ENCODE measurements around the gene PAIP1.
"Not testable (repeated sequence)": the region's sequence is repeated elsewhere in the genome, so short reads cannot be mapped to it uniquely, and the experiment has no call there.

Gene PAIP1

GRCh38 chr5:43556857-43557542 lies at the start of gene PAIP1:
Gene PAIP1 (minus strand): TSS chr5:43557077. CDS start chr5:43556846, 231 bp downstream.
- H3K27me3 ChIP-seq (ENCODE audit: control insufficient read depth in 2 of 2, insufficient read depth in 2 of 2, low read length in 2 of 2), result no peaks in the 10 kb centered on the region
- no peaks in the 10 kb centered on the region for H3K9me3 ChIP-seq (ENCODE audit: control insufficient read depth in 2 of 2, low read length in 2 of 2)
- H3K9ac ChIP-seq (ENCODE audit: low read depth in 1 of 2, low read length in 2 of 2), result peak within 1 kb of the TSS; percentile 82 to 87
- peak within 1 kb of the TSS; percentile 91 to 94 for H3K27ac ChIP-seq (ENCODE audit: low read depth in 2 of 2, low read length in 2 of 2)
- H3K4me1 ChIP-seq (ENCODE audit: control insufficient read depth in 2 of 2, insufficient read depth in 2 of 2, low read length in 2 of 2), result peaks cover 10 to 17% of the 10 kb centered on the region in 2 donors
- H3K36me3 ChIP-seq (ENCODE audit: control insufficient read depth in 2 of 2, insufficient read depth in 2 of 2, low read length in 2 of 2), result peaks cover 0 to 8% of the 10 kb centered on the region in 2 donors
- peak within 1 kb of the TSS; percentile 79 to 92 for H3K4me3 ChIP-seq (ENCODE audit: low read length in 2 of 2)

- Histone ChIP-seq H3K9me3 (ENCODE audit: control insufficient read depth in 2 of 2, low read length in 2 of 2) (no peaks in the 10 kb centered on the region), H3K4me3 (ENCODE audit: low read length in 2 of 2) (no peak overlapping the region), H3K4me1 (ENCODE audit: control insufficient read depth in 2 of 2, insufficient read depth in 2 of 2, low read length in 2 of 2) (peaks cover 7 to 16% of the 10 kb centered on the region in 2 donors), H3K27ac (ENCODE audit: low read depth in 2 of 2, low read length in 2 of 2) (no peak overlapping the region), H3K27me3 (ENCODE audit: control insufficient read depth in 2 of 2, insufficient read depth in 2 of 2, low read length in 2 of 2) (no peaks in the 10 kb centered on the region), H3K9ac (ENCODE audit: low read depth in 1 of 2, low read length in 2 of 2) (no peak overlapping the region), H3K36me3 (ENCODE audit: control insufficient read depth in 2 of 2, insufficient read depth in 2 of 2, low read length in 2 of 2) (peaks cover 15 to 25% of the 10 kb centered on the region in 2 donors)
Observed at GRCh38 chr5:43606351-43606750, 49.5 kb upstream of the PAIP1 start.

GRCh38 chr5:43604699-43605098 lies 47.8 kb upstream of the PAIP1 start:
- Histone ChIP-seq H3K36me3 (ENCODE audit: control insufficient read depth in 2 of 2, insufficient read depth in 2 of 2, low read length in 2 of 2) (peaks cover 8 to 14% of the 10 kb centered on the region in 2 donors), H3K27me3 (ENCODE audit: control insufficient read depth in 2 of 2, insufficient read depth in 2 of 2, low read length in 2 of 2) (no peaks in the 10 kb centered on the region), H3K4me1 (ENCODE audit: control insufficient read depth in 2 of 2, insufficient read depth in 2 of 2, low read length in 2 of 2) (peaks cover 7 to 17% of the 10 kb centered on the region in 2 donors), H3K9ac (ENCODE audit: low read depth in 1 of 2, low read length in 2 of 2) (no peak overlapping the region), H3K27ac (ENCODE audit: low read depth in 2 of 2, low read length in 2 of 2) (no peak overlapping the region), H3K4me3 (ENCODE audit: low read length in 2 of 2) (peak overlapping the region in 1 of 2 donors; percentile 97), H3K9me3 (ENCODE audit: control insufficient read depth in 2 of 2, low read length in 2 of 2) (no peaks in the 10 kb centered on the region)

GRCh38 chr5:43603344-43604217 lies 46.7 kb upstream of the PAIP1 start:
- no peaks in the 10 kb centered on the region for H3K9me3 ChIP-seq (ENCODE audit: control insufficient read depth in 2 of 2, low read length in 2 of 2)
- H3K36me3 ChIP-seq (ENCODE audit: control insufficient read depth in 2 of 2, insufficient read depth in 2 of 2, low read length in 2 of 2), result peaks cover 0 to 5% of the 10 kb centered on the region in 2 donors
- peak overlapping the region; percentile 87 to 95 for H3K9ac ChIP-seq (ENCODE audit: low read depth in 1 of 2, low read length in 2 of 2)
- H3K27me3 ChIP-seq (ENCODE audit: control insufficient read depth in 2 of 2, insufficient read depth in 2 of 2, low read length in 2 of 2), result no peaks in the 10 kb centered on the region
- peaks cover 7 to 17% of the 10 kb centered on the region in 2 donors for H3K4me1 ChIP-seq (ENCODE audit: control insufficient read depth in 2 of 2, insufficient read depth in 2 of 2, low read length in 2 of 2)
- peak overlapping the region; percentile 79 to 85 for H3K27ac ChIP-seq (ENCODE audit: low read depth in 2 of 2, low read length in 2 of 2)
- H3K4me3 ChIP-seq (ENCODE audit: low read length in 2 of 2), result peak overlapping the region; percentile 88 to 97

- Histone ChIP-seq H3K27me3 (ENCODE audit: control insufficient read depth in 2 of 2, insufficient read depth in 2 of 2, low read length in 2 of 2) (no peaks in the 10 kb centered on the region), H3K4me1 (ENCODE audit: control insufficient read depth in 2 of 2, insufficient read depth in 2 of 2, low read length in 2 of 2) (peaks cover 7 to 17% of the 10 kb centered on the region in 2 donors), H3K4me3 (ENCODE audit: low read length in 2 of 2) (peak within 1 kb of the TSS; percentile 88 to 97), H3K9ac (ENCODE audit: low read depth in 1 of 2, low read length in 2 of 2) (peak within 1 kb of the TSS; percentile 87 to 95), H3K27ac (ENCODE audit: low read depth in 2 of 2, low read length in 2 of 2) (peak within 1 kb of the TSS; percentile 79 to 85), H3K36me3 (ENCODE audit: control insufficient read depth in 2 of 2, insufficient read depth in 2 of 2, low read length in 2 of 2) (no peaks in the 10 kb centered on the region), H3K9me3 (ENCODE audit: control insufficient read depth in 2 of 2, low read length in 2 of 2) (no peaks in the 10 kb centered on the region)
Observed at GRCh38 chr5:43602461-43603343, 45.8 kb upstream of the PAIP1 start, which contains the start of gene NNT. Gene NNT (plus strand): TSS chr5:43603180. CDS start chr5:43609196, 6,016 bp downstream.

GRCh38 chr5:43601454-43602260 lies 44.8 kb upstream of the PAIP1 start:
- peak overlapping the region; percentile 87 to 92 for H3K9ac ChIP-seq (ENCODE audit: low read depth in 1 of 2, low read length in 2 of 2)
- H3K4me1 ChIP-seq (ENCODE audit: control insufficient read depth in 2 of 2, insufficient read depth in 2 of 2, low read length in 2 of 2), result peaks cover 7 to 17% of the 10 kb centered on the region in 2 donors
- H3K27ac ChIP-seq (ENCODE audit: low read depth in 2 of 2, low read length in 2 of 2), result peak overlapping the region in 1 of 2 donors; percentile 85

GRCh38 chr5:43598927-43599326 lies 42.0 kb upstream of the PAIP1 start:
- not testable (repeated sequence) for H3K27ac ChIP-seq (ENCODE audit: low read depth in 2 of 2, low read length in 2 of 2); H3K4me3 ChIP-seq (ENCODE audit: low read length in 2 of 2); H3K36me3 ChIP-seq (ENCODE audit: control insufficient read depth in 2 of 2, insufficient read depth in 2 of 2, low read length in 2 of 2); H3K9me3 ChIP-seq (ENCODE audit: control insufficient read depth in 2 of 2, low read length in 2 of 2); H3K27me3 ChIP-seq (ENCODE audit: control insufficient read depth in 2 of 2, insufficient read depth in 2 of 2, low read length in 2 of 2); H3K9ac ChIP-seq (ENCODE audit: low read depth in 1 of 2, low read length in 2 of 2)
- peaks cover 6 to 14% of the 10 kb centered on the region in 2 donors for H3K4me1 ChIP-seq (ENCODE audit: control insufficient read depth in 2 of 2, insufficient read depth in 2 of 2, low read length in 2 of 2)

More at GRCh38 chr5:43601454-43602260, 44.8 kb upstream of the PAIP1 start:
- H3K36me3 ChIP-seq (ENCODE audit: control insufficient read depth in 2 of 2, insufficient read depth in 2 of 2, low read length in 2 of 2), result no peaks in the 10 kb centered on the region
- H3K9me3 ChIP-seq (ENCODE audit: control insufficient read depth in 2 of 2, low read length in 2 of 2), result no peaks in the 10 kb centered on the region
- H3K27me3 ChIP-seq (ENCODE audit: control insufficient read depth in 2 of 2, insufficient read depth in 2 of 2, low read length in 2 of 2), result no peaks in the 10 kb centered on the region
- peak overlapping the region; percentile 88 to 97 for H3K4me3 ChIP-seq (ENCODE audit: low read length in 2 of 2)

- no peaks in the 10 kb centered on the region for H3K36me3 ChIP-seq (ENCODE audit: control insufficient read depth in 2 of 2, insufficient read depth in 2 of 2, low read length in 2 of 2)
- H3K9me3 ChIP-seq (ENCODE audit: control insufficient read depth in 2 of 2, low read length in 2 of 2), result no peaks in the 10 kb centered on the region
- no peak overlapping the region for H3K4me3 ChIP-seq (ENCODE audit: low read length in 2 of 2)
- H3K27me3 ChIP-seq (ENCODE audit: control insufficient read depth in 2 of 2, insufficient read depth in 2 of 2, low read length in 2 of 2), result no peaks in the 10 kb centered on the region
- H3K4me1 ChIP-seq (ENCODE audit: control insufficient read depth in 2 of 2, insufficient read depth in 2 of 2, low read length in 2 of 2), result no peaks in the 10 kb centered on the region
- H3K27ac ChIP-seq (ENCODE audit: low read depth in 2 of 2, low read length in 2 of 2), result no peak overlapping the region
- H3K9ac ChIP-seq (ENCODE audit: low read depth in 1 of 2, low read length in 2 of 2), result no peak overlapping the region
Observed at GRCh38 chr5:43592363-43592762, 35.5 kb upstream of the PAIP1 start.

GRCh38 chr5:43590700-43591099 lies 33.8 kb upstream of the PAIP1 start:
- Histone ChIP-seq H3K4me3 (ENCODE audit: low read length in 2 of 2) (no peak overlapping the region), H3K27me3 (ENCODE audit: control insufficient read depth in 2 of 2, insufficient read depth in 2 of 2, low read length in 2 of 2) (no peaks in the 10 kb centered on the region), H3K4me1 (ENCODE audit: control insufficient read depth in 2 of 2, insufficient read depth in 2 of 2, low read length in 2 of 2) (no peaks in the 10 kb centered on the region), H3K36me3 (ENCODE audit: control insufficient read depth in 2 of 2, insufficient read depth in 2 of 2, low read length in 2 of 2) (no peaks in the 10 kb centered on the region), H3K9me3 (ENCODE audit: control insufficient read depth in 2 of 2, low read length in 2 of 2) (no peaks in the 10 kb centered on the region), H3K27ac (ENCODE audit: low read depth in 2 of 2, low read length in 2 of 2) (no peak overlapping the region), H3K9ac (ENCODE audit: low read depth in 1 of 2, low read length in 2 of 2) (no peak overlapping the region)
